Gastrocnemius medialis (tissue), 4 donors: ENCODE data around the gene ZNF507. TPM values are rescaled to one million over a fixed set of nuclear protein-coding genes. Genes with fewer than 3 reads are reported as not detected.

Experiments
- ATAC-seq, 2 donors: fragments of 150-250 bp; one replicate each; pipeline ENCODE4 v1.9.1; 2016
- DNase-seq, 2 donors: peaks; one replicate each; pipeline ENCODE4 v3.0.0-alpha.2; 2019
- H3K27ac ChIP-seq, 4 donors: fragments of 200-600 bp; sonication (generic); 1 replicate in 1 of 4; 2 replicates in 3 of 4; pipeline ENCODE4 v1.5.1; 2016 to 2018; ENCODE audit warnings: mild to moderate bottlenecking in 2 of 4, moderate library complexity in 1 of 4
- H3K27me3 ChIP-seq, 3 donors: fragments of 200-600 bp; sonication (generic) in 2 of 3; 1 replicate in 1 of 3; 2 replicates in 2 of 3; pipeline versions ENCODE4 v1.5.1 to v1.6.0; 2016 to 2019; ENCODE audit warnings: mild to moderate bottlenecking in 1 of 3, moderate library complexity in 1 of 3
- H3K36me3 ChIP-seq, 2 donors: fragments of 200-600 bp; sonication (generic) in 1 of 2; one replicate each; pipeline ENCODE4 v1.5.1; 2017 to 2018
- H3K4me1 ChIP-seq, 2 donors: fragments of 200-600 bp; sonication (generic) in 1 of 2; one replicate each; pipeline ENCODE4 v1.5.1; 2016 to 2017; ENCODE audit warnings: mild to moderate bottlenecking in 2 of 2
- H3K4me3 ChIP-seq, 4 donors: fragments of 200-600 bp; sonication (generic) in 3 of 4; 1 replicate in 1 of 4; 2 replicates in 3 of 4; pipeline ENCODE4 v1.5.1; 2016 to 2019; ENCODE audit warnings: mild to moderate bottlenecking in 2 of 4
- H3K9me3 ChIP-seq, 3 donors: fragments of 200-600 bp; sonication (generic) in 2 of 3; 1 replicate in 1 of 3; 2 replicates in 2 of 3; pipeline ENCODE4 v1.5.1; 2016 to 2019
- POLR2A ChIP-seq, 2 donors: fragments of 450-650 bp; IDR thresholded peaks; one replicate each; pipeline ENCODE4 v1.6.1; 2017; ENCODE audit warnings: antibody characterized with exemption in 2 of 2, mild to moderate bottlenecking in 2 of 2, moderate library complexity in 2 of 2
- in situ Hi-C, 4 donors: fragments of 200-750 bp; cut with MboI; loops; one replicate each; pipeline versions ENCODE4 v1.15.0 to v1.8.0; 2017; ENCODE audit warnings: low sequenced_read_pairs in 4 of 4
- intact Hi-C: fragments of 100-400 bp; cut with DNase I; formaldehyde crosslinking; loops from one replicate; pipeline ENCODE4 v1.15.1; 2023; ENCODE audit warnings: low total_unique reads
- total RNA-seq, 4 donors: library from RNA; depleted of rRNA; stranded (reverse); fragments of >200 nt; gene quantifications; one replicate each; pipeline versions ENCODE4 v1.1.0 to v1.2.3, GENCODE V29; 2016
- TF ChIP-seq, protein P1 (sequence below), 5 experiments: fragments of 450-650 bp in 3 of 5; fragments of 200-600 bp in 2 of 5; sonication (generic) in 2 of 5; IDR thresholded peaks in 4 of 5; conservative IDR thresholded peaks in 1 of 5; 1 replicate in 4 of 5; 2 replicates in 1 of 5; pipeline ENCODE4 v1.5.1; 2016 to 2019; ENCODE audit warnings: antibody characterized with exemption in 5 of 5, mild to moderate bottlenecking in 3 of 5, moderate library complexity in 3 of 5

Gene ZNF507
- total RNA-seq, 4 donors from 2014 or later: 11.9 to 21.8 (median 17.8) TPM

DNA sequence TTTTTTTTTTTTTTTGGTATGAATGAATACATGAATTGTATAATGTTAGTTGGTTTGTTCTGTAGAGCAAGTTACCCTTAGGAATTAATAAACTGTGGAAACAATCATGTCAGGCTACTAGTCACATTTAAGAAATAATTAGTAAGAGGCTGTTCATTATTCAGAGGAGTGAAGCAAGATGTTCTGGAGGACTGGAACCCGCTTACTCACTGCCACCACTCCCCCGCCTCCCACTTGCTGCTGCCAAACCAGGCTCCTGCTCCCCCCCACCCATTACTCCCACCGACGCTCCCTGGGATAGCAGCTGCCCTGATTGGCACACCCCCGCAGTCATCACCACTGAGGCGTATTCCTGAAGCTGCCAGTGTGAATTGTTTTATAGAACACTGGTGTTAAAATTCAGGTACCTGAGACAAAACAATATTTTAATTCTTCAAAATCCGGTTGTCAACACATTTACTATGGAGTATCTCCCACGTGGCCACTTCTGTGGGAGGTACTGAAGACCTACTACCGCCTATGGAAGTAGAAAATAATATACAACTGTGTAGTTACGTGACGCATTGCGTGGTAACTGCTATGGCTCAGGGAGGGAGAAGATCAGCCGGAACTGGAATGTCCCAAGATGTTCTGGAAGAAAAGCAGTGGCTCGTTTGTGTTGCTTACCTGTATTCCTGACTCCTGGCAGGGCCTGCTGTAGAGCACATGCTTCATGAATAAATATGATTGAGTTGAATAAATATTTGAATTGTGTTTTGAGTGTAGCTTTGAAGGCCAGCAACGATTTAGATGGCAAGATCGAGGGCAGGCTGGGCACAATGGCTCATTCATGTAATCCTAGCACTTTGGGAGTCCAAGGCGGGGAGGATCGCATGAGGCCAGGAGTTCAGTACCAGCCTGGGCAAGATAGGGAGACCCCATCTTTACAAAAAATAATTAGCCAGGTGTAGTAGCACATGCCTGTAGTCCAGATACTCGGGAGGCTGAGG is 61.9 kb downstream of the ZNF507 start:
- peak overlapping the region in 1 of 4 donors; percentile 100 for H3K27ac ChIP-seq
- intact Hi-C loops (no loop called here), in situ Hi-C loops (loop anchor here in 2 of 4 donors (10.0 kb wide), 2 partner anchors 52 to 72 kb away; no protein-coding TSS in a partner anchor)
- H3K27me3 ChIP-seq: no peaks in the 10 kb centered on the region
- no peak for ATAC-seq
- H3K36me3 ChIP-seq: peaks cover 0 to 39% of the 10 kb centered on the region in 2 donors
- H3K4me1 ChIP-seq: peaks cover 12 to 20% of the 10 kb centered on the region in 2 donors
- no peaks in the 10 kb centered on the region for H3K9me3 ChIP-seq
- H3K4me3 ChIP-seq: no peak overlapping the region
- no peak for TF ChIP-seq POLR2A (IDR thresholded peaks at IDR 0.05)
- TF ChIP-seq, protein P1, sequence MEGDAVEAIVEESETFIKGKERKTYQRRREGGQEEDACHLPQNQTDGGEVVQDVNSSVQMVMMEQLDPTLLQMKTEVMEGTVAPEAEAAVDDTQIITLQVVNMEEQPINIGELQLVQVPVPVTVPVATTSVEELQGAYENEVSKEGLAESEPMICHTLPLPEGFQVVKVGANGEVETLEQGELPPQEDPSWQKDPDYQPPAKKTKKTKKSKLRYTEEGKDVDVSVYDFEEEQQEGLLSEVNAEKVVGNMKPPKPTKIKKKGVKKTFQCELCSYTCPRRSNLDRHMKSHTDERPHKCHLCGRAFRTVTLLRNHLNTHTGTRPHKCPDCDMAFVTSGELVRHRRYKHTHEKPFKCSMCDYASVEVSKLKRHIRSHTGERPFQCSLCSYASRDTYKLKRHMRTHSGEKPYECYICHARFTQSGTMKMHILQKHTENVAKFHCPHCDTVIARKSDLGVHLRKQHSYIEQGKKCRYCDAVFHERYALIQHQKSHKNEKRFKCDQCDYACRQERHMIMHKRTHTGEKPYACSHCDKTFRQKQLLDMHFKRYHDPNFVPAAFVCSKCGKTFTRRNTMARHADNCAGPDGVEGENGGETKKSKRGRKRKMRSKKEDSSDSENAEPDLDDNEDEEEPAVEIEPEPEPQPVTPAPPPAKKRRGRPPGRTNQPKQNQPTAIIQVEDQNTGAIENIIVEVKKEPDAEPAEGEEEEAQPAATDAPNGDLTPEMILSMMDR (IDR thresholded peaks at IDR 0.05 in 4 of 5, conservative IDR thresholded peaks at IDR 0.05 in 1 of 5): no peak
- no peak for DNase-seq

DNA sequence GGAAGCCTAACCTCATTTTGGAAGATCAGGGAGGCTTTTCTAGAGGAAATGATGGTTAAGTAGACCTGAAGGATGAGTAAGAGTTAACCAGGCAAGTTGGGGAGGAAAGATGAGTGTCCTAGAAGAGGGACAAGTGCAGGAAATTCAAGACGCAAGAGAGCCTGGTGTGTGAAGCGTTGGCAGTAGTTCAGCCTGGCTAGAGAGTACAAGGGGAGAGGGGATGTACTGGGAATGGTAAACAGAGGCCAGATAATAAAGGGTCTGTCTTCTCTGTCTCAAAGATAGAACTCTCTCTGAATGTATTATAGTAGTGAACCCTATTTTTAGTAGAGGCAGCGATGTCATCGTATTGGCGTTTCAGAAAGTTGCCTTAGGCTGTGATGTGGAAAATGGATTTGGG is 69.8 kb downstream of the ZNF507 start:
- peaks cover 0 to 32% of the 10 kb centered on the region in 2 donors for H3K36me3 ChIP-seq
- in situ Hi-C loops: no loop called here
- no peaks in the 10 kb centered on the region for H3K27me3 ChIP-seq
- no peak overlapping the region for H3K4me3 ChIP-seq
- intact Hi-C loops: no loop called here
- ATAC-seq (no peak), DNase-seq (no peak)
- H3K9me3 ChIP-seq: no peaks in the 10 kb centered on the region
- H3K27ac ChIP-seq: no peak overlapping the region
- no peaks in the 10 kb centered on the region for H3K4me1 ChIP-seq
- TF ChIP-seq, protein P1 (IDR thresholded peaks at IDR 0.05 in 4 of 5, conservative IDR thresholded peaks at IDR 0.05 in 1 of 5): no peak
- no peak for TF ChIP-seq POLR2A (IDR thresholded peaks at IDR 0.05)

DNA sequence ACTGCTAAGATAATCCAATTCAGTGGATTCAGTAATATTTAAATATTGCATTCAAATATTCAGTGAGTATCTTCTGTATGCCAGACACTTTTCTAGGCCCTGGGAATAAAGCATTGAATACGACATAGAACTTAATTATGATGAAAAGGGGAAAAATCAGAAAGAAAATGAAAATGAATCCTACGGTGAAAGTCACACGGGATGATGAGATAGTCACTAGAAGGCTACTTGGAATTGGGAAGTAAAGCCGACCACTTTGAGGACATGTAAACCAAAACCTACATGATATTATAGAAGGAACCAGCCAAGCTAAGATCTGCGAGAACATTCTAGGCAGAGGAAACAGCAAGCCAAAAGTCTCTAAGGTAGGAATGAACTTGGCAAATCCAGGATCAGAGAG is 70.3 kb downstream of the ZNF507 start:
- Histone ChIP-seq H3K27ac (no peak overlapping the region), H3K27me3 (no peaks in the 10 kb centered on the region), H3K4me1 (no peaks in the 10 kb centered on the region), H3K36me3 (peaks cover 0 to 30% of the 10 kb centered on the region in 2 donors), H3K4me3 (no peak overlapping the region), H3K9me3 (no peaks in the 10 kb centered on the region)
- TF ChIP-seq, protein P1 (IDR thresholded peaks at IDR 0.05 in 4 of 5, conservative IDR thresholded peaks at IDR 0.05 in 1 of 5): no peak
- TF ChIP-seq POLR2A (IDR thresholded peaks at IDR 0.05): no peak
- in situ Hi-C loops (no loop called here), intact Hi-C loops (no loop called here)
- no peak for DNase-seq
- ATAC-seq: no peak

DNA sequence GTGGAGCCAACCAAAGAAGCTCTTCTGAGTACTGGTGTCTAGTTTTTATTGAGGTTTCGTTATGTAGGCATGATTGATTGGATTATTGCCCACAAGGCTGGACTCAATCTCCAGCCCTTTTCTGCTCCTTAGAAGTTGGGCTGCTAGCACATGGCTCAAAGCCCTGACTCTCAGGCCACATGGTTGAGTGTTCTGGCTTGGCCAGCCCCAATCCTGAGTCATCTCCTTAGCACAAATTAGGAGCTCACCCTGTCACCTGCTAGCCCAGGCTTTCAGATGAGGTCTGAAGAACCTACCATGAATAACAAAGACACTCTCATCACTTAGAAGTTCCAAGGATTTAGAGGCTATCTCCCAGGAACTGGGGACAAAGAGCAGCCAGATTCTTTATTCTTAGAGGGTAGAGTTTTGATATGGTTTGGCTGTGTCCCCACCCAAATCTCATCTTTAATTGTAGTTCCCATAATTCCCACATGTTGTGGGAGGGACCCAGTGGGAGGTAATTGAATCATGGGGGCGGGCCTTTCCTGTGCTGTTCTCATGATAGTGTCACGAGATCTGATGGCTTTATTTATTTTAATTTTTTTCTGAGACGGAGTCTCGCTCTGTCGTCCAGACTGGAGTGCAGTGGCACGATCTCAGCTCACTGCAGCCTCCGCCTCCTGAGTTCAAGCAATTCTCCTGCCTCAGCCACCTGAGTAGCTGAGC is 71.5 kb downstream of the ZNF507 start:
- Histone ChIP-seq H3K36me3 (peaks cover 0 to 21% of the 10 kb centered on the region in 2 donors), H3K27ac (no peak overlapping the region), H3K9me3 (no peaks in the 10 kb centered on the region), H3K27me3 (no peaks in the 10 kb centered on the region), H3K4me3 (no peak overlapping the region), H3K4me1 (no peaks in the 10 kb centered on the region)
- intact Hi-C loops: no loop called here
- in situ Hi-C loops: no loop called here
- TF ChIP-seq, protein P1 (IDR thresholded peaks at IDR 0.05 in 4 of 5, conservative IDR thresholded peaks at IDR 0.05 in 1 of 5): no peak
- no peak for TF ChIP-seq POLR2A (IDR thresholded peaks at IDR 0.05)
- DNase-seq (no peak), ATAC-seq (no peak)
